Cardiac muscle cell (in vitro differentiated cells and primary cell): ENCODE measurements around the gene ANKRD40CL. TPM values are rescaled to one million over a fixed set of nuclear protein-coding genes. Genes with fewer than 3 reads are reported as not detected.

Experiments
- DNase-seq, 2 donors: peaks; one replicate each; pipeline versions ENCODE4 v3.0.0 to v3.0.0-alpha.2; 2010 to 2017; ENCODE audit warnings: low read depth in 1 of 2, low spot score in 1 of 2
- H3K27ac ChIP-seq: fragments of 200-600 bp; sonication (generic); 2 replicates; pipeline ENCODE4 v1.5.1; 2016
- H3K27me3 ChIP-seq: fragments of 200-600 bp; sonication (generic); 2 replicates; pipeline ENCODE4 v1.6.0; 2016; ENCODE audit warnings: control low read depth
- H3K36me3 ChIP-seq: fragments of 200-600 bp; sonication (generic); 2 replicates; pipeline ENCODE4 v1.5.1; 2016; ENCODE audit warnings: control low read depth
- H3K4me1 ChIP-seq: fragments of 200-600 bp; sonication (generic); 2 replicates; pipeline ENCODE4 v1.8.1; 2017; ENCODE audit warnings: low read depth, mild to moderate bottlenecking, mixed run types
- H3K4me3 ChIP-seq: fragments of 200-600 bp; sonication (generic); 2 replicates; pipeline ENCODE4 v1.5.1; 2016; ENCODE audit warnings: mild to moderate bottlenecking
- H3K9me3 ChIP-seq: fragments of 200-600 bp; sonication (generic); 2 replicates; pipeline ENCODE4 v1.5.1; 2017; ENCODE audit warnings: low read depth, mild to moderate bottlenecking, control low read depth
- CTCF ChIP-seq: IDR thresholded peaks from 2 replicates; pipeline ENCODE4 v1.5.1; 2012; ENCODE audit warnings: low read depth, mild to moderate bottlenecking, low read length
- polyA plus RNA-seq: library from polyadenylated mRNA; unstranded; fragments of >200 nt; fragmentation: Nextera tagmentation; extraction: Ambion mirVana; gene quantifications from 2 replicates; pipeline ENCODE4 v1.2.1, GENCODE V29; 2016
- total RNA-seq: library from RNA; depleted of rRNA; stranded (reverse); fragments of >200 nt; gene quantifications from 2 replicates; pipeline ENCODE4 v1.2.3, GENCODE V29; 2016

ANKRD40CL gene
- total and polyA plus RNA-seq, 2 experiments from 2014 or later, result not detected

- Histone ChIP-seq H3K27me3 (no peaks in the 10 kb centered on the region), H3K36me3 (no peaks in the 10 kb centered on the region), H3K9me3 (no peaks in the 10 kb centered on the region), H3K4me1 (peaks cover 26% of the 10 kb centered on the region), H3K4me3 (no peak overlapping the region), H3K27ac (no peak overlapping the region)
- DNase-seq, result peak in 1 of 2 donors; percentile 22
- no peak for TF ChIP-seq CTCF
Measured at GRCh38 chr17:50797135-50797810, 30.0 kb upstream of the ANKRD40CL start.

GRCh38 chr17:50794361-50794760 lies 27.0 kb upstream of the ANKRD40CL start:
- no peak for DNase-seq
- no peaks in the 10 kb centered on the region for H3K36me3 ChIP-seq
- peaks cover 11% of the 10 kb centered on the region for H3K4me1 ChIP-seq
- no peak for TF ChIP-seq CTCF
- H3K27ac ChIP-seq, result no peak overlapping the region
- no peaks in the 10 kb centered on the region for H3K9me3 ChIP-seq
- no peak overlapping the region for H3K4me3 ChIP-seq
- no peaks in the 10 kb centered on the region for H3K27me3 ChIP-seq

- TF ChIP-seq CTCF, result no peak
- H3K4me1 ChIP-seq, result peaks cover 4% of the 10 kb centered on the region
- H3K27ac ChIP-seq, result no peak overlapping the region
- H3K27me3 ChIP-seq, result no peaks in the 10 kb centered on the region
- no peak overlapping the region for H3K4me3 ChIP-seq
- H3K9me3 ChIP-seq, result no peaks in the 10 kb centered on the region
- DNase-seq, result no peak
- H3K36me3 ChIP-seq, result no peaks in the 10 kb centered on the region
Measured at GRCh38 chr17:50793007-50793406, 25.7 kb upstream of the ANKRD40CL start.

- TF ChIP-seq CTCF, result no peak
- H3K27ac ChIP-seq, result no peak overlapping the region
Measured at GRCh38 chr17:50792132-50792531, 24.8 kb upstream of the ANKRD40CL start.

GRCh38 chr17:50790618-50791017 lies 23.3 kb upstream of the ANKRD40CL start:
- Histone ChIP-seq H3K27me3 (no peaks in the 10 kb centered on the region), H3K27ac (no peak overlapping the region), H3K4me3 (no peak overlapping the region), H3K4me1 (no peaks in the 10 kb centered on the region), H3K9me3 (no peaks in the 10 kb centered on the region), H3K36me3 (no peaks in the 10 kb centered on the region)
- no peak for DNase-seq
- TF ChIP-seq CTCF, result no peak

More at GRCh38 chr17:50792132-50792531, 24.8 kb upstream of the ANKRD40CL start:
- Histone ChIP-seq H3K4me3 (no peak overlapping the region), H3K9me3 (no peaks in the 10 kb centered on the region), H3K27me3 (no peaks in the 10 kb centered on the region), H3K4me1 (peaks cover 2% of the 10 kb centered on the region), H3K36me3 (no peaks in the 10 kb centered on the region)
- no peak for DNase-seq
